Chondrocyte (in vitro differentiated cells): Measurements from ENCODE around the gene HAPLN2. TPM values are rescaled to one million over a fixed set of nuclear protein-coding genes. Genes with fewer than 3 reads are reported as not detected.
"Not testable (repeated sequence)": the region's sequence is repeated elsewhere in the genome, so short reads cannot be mapped to it uniquely, and the experiment has no call there.

Experiments used
- DNase-seq: peaks from one replicate; pipeline ENCODE4 v3.0.0; 2021; ENCODE audit warnings: mixed read lengths, low spot score
- H3K27ac Mint-ChIP-seq: one replicate; pipeline ENCODE4 v1.8.0; 2021; ENCODE audit warnings: mild to moderate bottlenecking, moderate library complexity, mixed read lengths; ENCODE audit not compliant: unreplicated experiment
- H3K27me3 Mint-ChIP-seq: 2 replicates; pipeline ENCODE4 v1.8.0; 2021; ENCODE audit warnings: low read depth, mixed read lengths
- H3K36me3 Mint-ChIP-seq: 2 replicates; pipeline ENCODE4 v1.8.0; 2021; ENCODE audit warnings: low read depth, mixed read lengths
- H3K4me1 Mint-ChIP-seq: 2 replicates; pipeline ENCODE4 v1.8.0; 2021; ENCODE audit warnings: low read depth, mild to moderate bottlenecking, mixed read lengths
- H3K4me3 Mint-ChIP-seq: one replicate; pipeline ENCODE4 v1.8.0; 2021; ENCODE audit warnings: mild to moderate bottlenecking, moderate library complexity, mixed read lengths; ENCODE audit not compliant: unreplicated experiment
- H3K9me3 Mint-ChIP-seq: 2 replicates; pipeline ENCODE4 v1.8.0; 2021; ENCODE audit warnings: low read depth, mixed read lengths
- total RNA-seq: library from RNA; stranded (reverse); gene quantifications from 3 replicates; pipeline ENCODE4 v1.2.1, GENCODE V29; 2021
- TF ChIP-seq, protein P1 (sequence below): fragments of 200-600 bp; sonication (generic); IDR thresholded peaks from 2 replicates; pipeline ENCODE4 v1.5.0; 2021; ENCODE audit warnings: antibody characterized with exemption, mild to moderate bottlenecking, moderate library complexity

Gene HAPLN2
- total RNA-seq, 1 donor from 2014 or later = not detected

DNA sequence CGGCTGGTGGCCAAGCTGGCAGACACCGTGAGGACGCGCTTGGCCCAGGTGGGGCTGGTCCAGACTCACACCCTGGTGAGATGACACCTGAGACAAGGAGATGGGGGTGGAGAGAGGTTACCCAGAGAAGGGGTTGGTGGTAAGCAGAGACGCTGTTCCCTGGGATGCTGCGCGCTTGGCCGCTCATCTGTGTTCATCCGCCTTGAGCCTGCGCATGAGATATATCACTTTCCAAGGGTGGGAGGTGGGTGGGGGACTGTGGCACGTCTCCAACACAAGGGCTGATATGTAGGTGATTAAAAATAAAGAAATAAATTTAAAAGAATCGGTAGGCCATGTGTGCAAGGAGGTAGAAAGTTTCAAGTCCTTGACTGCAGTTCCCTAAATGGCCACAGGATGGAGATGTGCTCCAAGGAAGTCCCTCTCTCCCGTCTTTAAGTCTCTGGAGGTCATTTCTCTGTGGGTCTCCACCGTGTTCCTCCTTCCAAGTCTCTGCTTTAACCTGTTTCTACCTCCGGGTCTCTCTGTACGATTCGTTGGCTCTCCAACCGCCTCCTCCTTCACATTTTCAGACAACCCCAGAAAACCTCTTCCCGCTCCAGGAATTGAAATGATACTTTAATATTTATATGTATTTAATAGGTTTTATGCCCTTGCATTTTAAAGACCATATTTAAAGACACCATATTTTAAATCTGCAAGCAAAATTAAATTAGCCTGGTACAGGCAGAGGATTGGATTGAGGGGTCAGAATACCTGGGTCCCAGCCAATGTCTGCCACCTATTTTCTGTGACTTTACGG lies 35.2 kb upstream of the HAPLN2 start:
- Mint-ChIP-seq H3K9me3 (no peaks in the 10 kb centered on the region), H3K27ac (peak overlapping the region; percentile 66)
- TF ChIP-seq, protein P1, sequence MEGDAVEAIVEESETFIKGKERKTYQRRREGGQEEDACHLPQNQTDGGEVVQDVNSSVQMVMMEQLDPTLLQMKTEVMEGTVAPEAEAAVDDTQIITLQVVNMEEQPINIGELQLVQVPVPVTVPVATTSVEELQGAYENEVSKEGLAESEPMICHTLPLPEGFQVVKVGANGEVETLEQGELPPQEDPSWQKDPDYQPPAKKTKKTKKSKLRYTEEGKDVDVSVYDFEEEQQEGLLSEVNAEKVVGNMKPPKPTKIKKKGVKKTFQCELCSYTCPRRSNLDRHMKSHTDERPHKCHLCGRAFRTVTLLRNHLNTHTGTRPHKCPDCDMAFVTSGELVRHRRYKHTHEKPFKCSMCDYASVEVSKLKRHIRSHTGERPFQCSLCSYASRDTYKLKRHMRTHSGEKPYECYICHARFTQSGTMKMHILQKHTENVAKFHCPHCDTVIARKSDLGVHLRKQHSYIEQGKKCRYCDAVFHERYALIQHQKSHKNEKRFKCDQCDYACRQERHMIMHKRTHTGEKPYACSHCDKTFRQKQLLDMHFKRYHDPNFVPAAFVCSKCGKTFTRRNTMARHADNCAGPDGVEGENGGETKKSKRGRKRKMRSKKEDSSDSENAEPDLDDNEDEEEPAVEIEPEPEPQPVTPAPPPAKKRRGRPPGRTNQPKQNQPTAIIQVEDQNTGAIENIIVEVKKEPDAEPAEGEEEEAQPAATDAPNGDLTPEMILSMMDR = peak; percentile 89

DNA sequence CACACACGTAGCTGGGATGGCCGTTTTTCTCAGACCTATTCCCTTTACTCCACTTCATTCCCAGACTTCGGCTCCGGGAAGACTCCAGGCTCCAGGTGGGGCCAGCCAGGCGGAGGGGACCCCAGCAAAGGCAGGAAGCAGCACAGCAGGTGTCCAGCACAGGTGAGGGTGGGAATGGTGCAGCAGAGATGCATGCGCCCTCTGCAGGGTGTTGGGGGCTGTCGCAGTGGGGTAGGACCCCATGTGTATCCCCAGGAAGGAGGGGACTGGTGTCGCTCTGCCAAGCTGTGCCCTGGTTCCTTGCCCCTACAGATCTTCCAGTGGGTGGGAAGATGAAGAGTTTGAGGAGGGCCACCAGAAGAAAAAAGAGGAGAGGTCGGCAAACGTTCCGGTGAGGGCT lies 34.4 kb upstream of the HAPLN2 start:
- TF ChIP-seq, protein P1 = no peak
- Mint-ChIP-seq H3K9me3 (no peaks in the 10 kb centered on the region), H3K27me3 (peaks cover 3% of the 10 kb centered on the region), H3K4me3 (no peak overlapping the region), H3K36me3 (no peaks in the 10 kb centered on the region), H3K4me1 (peaks cover 3% of the 10 kb centered on the region), H3K27ac (no peak overlapping the region)
- no peak for DNase-seq

More for the DNA sequence above, 35.2 kb upstream of the HAPLN2 start:
- peaks cover 3% of the 10 kb centered on the region for H3K27me3 Mint-ChIP-seq
- no peak for DNase-seq
- H3K4me1 Mint-ChIP-seq = peaks cover 3% of the 10 kb centered on the region
- H3K36me3 Mint-ChIP-seq = no peaks in the 10 kb centered on the region
- H3K4me3 Mint-ChIP-seq = no peak overlapping the region

DNA sequence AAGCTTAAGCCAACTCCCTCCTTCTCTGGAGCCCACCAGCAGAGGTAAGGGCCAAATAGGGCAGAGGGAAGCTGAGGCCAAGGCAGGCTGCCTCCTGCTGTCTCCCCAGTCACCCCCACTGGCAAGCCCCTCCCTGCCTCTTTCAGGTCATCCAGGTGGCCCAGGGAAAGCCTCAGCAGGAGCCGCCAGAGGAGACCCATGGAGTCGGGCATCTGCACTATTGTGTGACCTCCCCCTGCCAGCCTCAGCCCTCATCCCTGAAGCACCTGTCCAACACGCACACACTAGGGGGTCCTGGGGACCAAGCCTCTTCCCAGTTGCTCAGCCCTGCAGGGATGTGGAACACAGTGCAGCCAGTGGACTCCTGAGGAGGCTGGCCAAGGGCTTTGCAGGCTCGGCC lies 32.9 kb upstream of the HAPLN2 start:
- TF ChIP-seq, protein P1 = no peak
- no peaks in the 10 kb centered on the region for H3K27me3 Mint-ChIP-seq
- H3K27ac Mint-ChIP-seq = no peak overlapping the region
- no peaks in the 10 kb centered on the region for H3K36me3 Mint-ChIP-seq
- H3K4me3 Mint-ChIP-seq = no peak overlapping the region
- H3K9me3 Mint-ChIP-seq = no peaks in the 10 kb centered on the region
- no peak for DNase-seq
- H3K4me1 Mint-ChIP-seq = peaks cover 8% of the 10 kb centered on the region

DNA sequence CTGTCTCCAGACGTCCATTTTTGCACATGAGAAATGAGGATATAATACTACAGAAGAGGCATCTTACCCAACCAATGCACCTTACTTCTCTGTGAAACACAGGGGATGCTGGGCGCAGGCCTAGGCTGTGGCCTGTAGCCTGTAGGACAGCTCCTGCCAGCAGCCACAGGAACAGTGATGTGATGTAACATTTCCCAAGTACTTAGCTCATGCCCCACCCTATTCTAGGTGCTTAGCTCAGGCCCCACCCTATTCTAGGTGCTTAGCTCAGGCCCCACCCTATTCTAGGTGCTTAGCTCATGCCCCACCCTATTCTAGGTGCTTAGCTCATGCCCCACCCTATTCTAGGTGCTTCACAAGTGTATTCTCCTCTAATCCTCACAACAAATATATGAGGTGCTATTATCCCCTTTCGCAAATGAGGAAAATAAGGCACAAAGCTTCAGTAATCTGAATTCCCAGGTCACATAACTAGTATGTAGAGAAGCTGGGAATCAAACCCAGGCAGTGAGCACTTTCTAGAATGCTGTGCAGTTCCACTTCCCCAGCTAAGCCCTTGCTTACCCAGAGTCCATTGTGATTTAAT lies 32.2 kb upstream of the HAPLN2 start:
- H3K27ac Mint-ChIP-seq = no peak overlapping the region
- no peak overlapping the region for H3K4me3 Mint-ChIP-seq
- no peaks in the 10 kb centered on the region for H3K36me3 Mint-ChIP-seq
- H3K9me3 Mint-ChIP-seq = no peaks in the 10 kb centered on the region
- TF ChIP-seq, protein P1 = no peak
- no peaks in the 10 kb centered on the region for H3K27me3 Mint-ChIP-seq
- DNase-seq = no peak
- peaks cover 9% of the 10 kb centered on the region for H3K4me1 Mint-ChIP-seq

DNA sequence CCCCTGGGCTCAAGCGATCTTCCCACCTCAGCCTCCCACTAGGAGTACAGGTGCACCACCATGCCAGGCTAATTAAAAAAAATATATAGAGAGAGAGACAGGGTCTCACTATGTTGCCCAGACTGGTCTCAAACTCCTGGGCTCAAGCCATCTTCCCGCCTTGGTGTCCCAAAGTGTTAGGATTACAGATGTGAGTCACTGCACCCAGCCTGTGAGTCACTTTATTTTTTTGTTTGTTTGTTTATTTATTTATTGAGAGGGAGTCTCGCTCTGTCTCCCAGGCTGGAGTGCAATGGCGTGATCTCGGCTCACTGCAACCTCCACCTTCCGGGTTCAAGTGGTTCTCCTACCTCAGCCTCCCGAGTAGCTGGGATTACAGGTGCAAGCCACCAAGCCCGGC lies 31.3 kb upstream of the HAPLN2 start:
- not testable (repeated sequence) for H3K9me3 Mint-ChIP-seq, H3K4me3 Mint-ChIP-seq, H3K27me3 Mint-ChIP-seq, H3K36me3 Mint-ChIP-seq, DNase-seq, H3K27ac Mint-ChIP-seq
- peaks cover 16% of the 10 kb centered on the region for H3K4me1 Mint-ChIP-seq
